Measurements from ENCODE around the gene NTN3. TPM values are rescaled to one million over a fixed set of nuclear protein-coding genes. Genes with fewer than 3 reads are reported as not detected.

The NTN3 gene
- total RNA-seq, 1 experiment from 2014 or later, result 0.39 TPM

GRCh38 chr16:2436110-2436509, 35.0 kb upstream of the NTN3 start:
- H3K27ac Mint-ChIP-seq (ENCODE audit: unreplicated experiment), result no peak overlapping the region
- no peaks in the 10 kb centered on the region for H3K9me3 Mint-ChIP-seq (ENCODE audit: unreplicated experiment)
- Histone ChIP-seq H3K36me3 (ENCODE audit: control insufficient read depth, insufficient read depth, low read length) (peaks cover 2% of the 10 kb centered on the region), H3K4me3 (ENCODE audit: low read depth, low read length) (no peak overlapping the region), H3K9me3 (no peaks in the 10 kb centered on the region), H3K27me3 (replicated peaks; ENCODE audit: control insufficient read depth, insufficient read depth, low read length) (no peaks in the 10 kb centered on the region), H3K4me1 (no peaks in the 10 kb centered on the region; the same call in 1 of the 2 replicates)
- no peaks in the 10 kb centered on the region for H3K4me1 Mint-ChIP-seq (ENCODE audit: low read depth, unreplicated experiment)
- intact Hi-C loops (cut with micrococcal nuclease; ENCODE audit: unreplicated experiment), result loop anchor here (10.0 kb wide), 1 partner anchor 69 kb away; no protein-coding TSS in a partner anchor
- ChIA-PET CTCF (no interaction called here), POLR2A (no interaction called here)
- H3K36me3 Mint-ChIP-seq (ENCODE audit: insufficient read depth, unreplicated experiment), result peaks cover 92% of the 10 kb centered on the region
- no TSS peak for BruUV-seq (replicated peaks)
- no peak overlapping the region for H3K4me3 Mint-ChIP-seq (ENCODE audit: unreplicated experiment)
- no peak for DNase-seq
- no peaks in the 10 kb centered on the region for H3K27me3 Mint-ChIP-seq (ENCODE audit: insufficient read depth, unreplicated experiment)
- no peak for TF ChIP-seq CTCF (IDR thresholded peaks at IDR 0.05; ENCODE audit: insufficient read depth in 1 of 2, low read depth in 1 of 2, low read length in 1 of 2, severe bottlenecking in 1 of 2, unreplicated experiment in 1 of 2)

GRCh38 chr16:2437032-2437790, 33.9 kb upstream of the NTN3 start:
- Histone ChIP-seq H3K4me3 (ENCODE audit: low read depth, low read length) (no peak overlapping the region), H3K27me3 (replicated peaks; ENCODE audit: control insufficient read depth, insufficient read depth, low read length) (no peaks in the 10 kb centered on the region), H3K4me1 (no peaks in the 10 kb centered on the region), H3K36me3 (ENCODE audit: control insufficient read depth, insufficient read depth, low read length) (peaks cover 2% of the 10 kb centered on the region), H3K9me3 (no peaks in the 10 kb centered on the region)
- CTCF ChIA-PET, result no interaction called here
- no peak for TF ChIP-seq CTCF (IDR thresholded peaks at IDR 0.05; ENCODE audit: insufficient read depth in 1 of 2, low read depth in 1 of 2, low read length in 1 of 2, severe bottlenecking in 1 of 2, unreplicated experiment in 1 of 2)
- Mint-ChIP-seq H3K36me3 (ENCODE audit: insufficient read depth, unreplicated experiment) (peaks cover 89% of the 10 kb centered on the region), H3K27ac (ENCODE audit: unreplicated experiment) (no peak overlapping the region), H3K27me3 (ENCODE audit: insufficient read depth, unreplicated experiment) (no peaks in the 10 kb centered on the region), H3K4me3 (ENCODE audit: unreplicated experiment) (no peak overlapping the region), H3K4me1 (ENCODE audit: low read depth, unreplicated experiment) (no peaks in the 10 kb centered on the region), H3K9me3 (ENCODE audit: unreplicated experiment) (no peaks in the 10 kb centered on the region)
- intact Hi-C loops (cut with micrococcal nuclease; ENCODE audit: unreplicated experiment), result loop anchor here (10.0 kb wide), 1 partner anchor 68 kb away; no protein-coding TSS in a partner anchor
- POLR2A ChIA-PET, result no interaction called here
- BruUV-seq (replicated peaks), result no TSS peak
- no peak for DNase-seq

GRCh38 chr16:2438121-2438520, 33.0 kb upstream of the NTN3 start:
- no TSS peak for BruUV-seq (replicated peaks)
- H3K4me1 ChIP-seq, result no peaks in the 10 kb centered on the region
- H3K4me3 ChIP-seq (ENCODE audit: low read depth, low read length), result no peak overlapping the region
- H3K4me3 Mint-ChIP-seq (ENCODE audit: unreplicated experiment), result no peak overlapping the region
- CTCF ChIA-PET, result no interaction called here
- no peaks in the 10 kb centered on the region for H3K4me1 Mint-ChIP-seq (ENCODE audit: low read depth, unreplicated experiment)
- TF ChIP-seq CTCF (IDR thresholded peaks at IDR 0.05; ENCODE audit: insufficient read depth in 1 of 2, low read depth in 1 of 2, low read length in 1 of 2, severe bottlenecking in 1 of 2, unreplicated experiment in 1 of 2), result no peak
- H3K27ac Mint-ChIP-seq (ENCODE audit: unreplicated experiment), result no peak overlapping the region
- no peaks in the 10 kb centered on the region for H3K27me3 Mint-ChIP-seq (ENCODE audit: insufficient read depth, unreplicated experiment)
- no peak for DNase-seq
- H3K36me3 ChIP-seq (ENCODE audit: control insufficient read depth, insufficient read depth, low read length), result peaks cover 2% of the 10 kb centered on the region
- intact Hi-C loops (cut with micrococcal nuclease; ENCODE audit: unreplicated experiment), result loop anchor here (10.0 kb wide), 1 partner anchor 67 kb away; no protein-coding TSS in a partner anchor
- no peaks in the 10 kb centered on the region for H3K9me3 Mint-ChIP-seq (ENCODE audit: unreplicated experiment)
- no peaks in the 10 kb centered on the region for H3K9me3 ChIP-seq
- H3K27me3 ChIP-seq (replicated peaks; ENCODE audit: control insufficient read depth, insufficient read depth, low read length), result no peaks in the 10 kb centered on the region
- POLR2A ChIA-PET, result no interaction called here
- H3K36me3 Mint-ChIP-seq (ENCODE audit: insufficient read depth, unreplicated experiment), result peaks cover 82% of the 10 kb centered on the region

All from Caco-2 (cell line).